Common myeloid progenitor, CD34-positive (primary cell): ENCODE results near the gene FSTL5.
"Not testable (repeated sequence)": the region's sequence is repeated elsewhere in the genome, so short reads cannot be mapped to it uniquely, and the experiment has no call there.

Source experiments
- CTCF ChIA-PET: fragments of 350-600 bp; sonication (Branson Sonifier 250); formaldehyde crosslinking; loops from one replicate; lab custom pipeline; 2021; ENCODE audit warnings: antibody characterized with exemption; lab: Charles Lee
- POLR2A ChIA-PET: fragments of 350-600 bp; sonication (Branson Sonifier 250); formaldehyde crosslinking; loops from one replicate; lab custom pipeline; 2021; ENCODE audit warnings: antibody characterized with exemption; lab: Charles Lee
- DNase-seq, 3 donors: peaks; one replicate each; pipeline versions ENCODE4 v3.0.0 to v3.0.0-alpha.2; 2013
- H3K27ac ChIP-seq, 2 experiments: 1 replicate in 1 of 2; 2 replicates in 1 of 2; pipeline ENCODE4 v1.7.0; 2013; ENCODE audit warnings: inconsistent platforms in 2 of 2, low read length in 2 of 2, mild to moderate bottlenecking in 2 of 2, low read depth in 1 of 2, moderate library complexity in 1 of 2; ENCODE audit not compliant: severe bottlenecking in 2 of 2, insufficient read depth in 1 of 2, poor library complexity in 1 of 2
- H3K27me3 ChIP-seq, 5 experiments: replicated peaks in 2 of 5; 1 replicate in 3 of 5; 2 replicates in 2 of 5; pipeline versions ENCODE4 v1.6.1 to v1.7.0; 2013; ENCODE audit warnings: low read length in 4 of 5, mild to moderate bottlenecking in 2 of 5, moderate library complexity in 2 of 5, inconsistent platforms in 1 of 5; ENCODE audit not compliant: insufficient read depth in 5 of 5, control insufficient read depth in 4 of 5
- H3K36me3 ChIP-seq, 4 experiments: 1 replicate in 2 of 4; 2 replicates in 2 of 4; pipeline versions ENCODE4 v1.6.1 to v1.7.0; 2013; ENCODE audit warnings: low read length in 3 of 4, control low read depth in 1 of 4, mild to moderate bottlenecking in 1 of 4; ENCODE audit not compliant: control insufficient read depth in 4 of 4, insufficient read depth in 4 of 4
- H3K4me1 ChIP-seq, 4 experiments: 1 replicate in 3 of 4; 2 replicates in 1 of 4; pipeline versions ENCODE4 v1.6.1 to v1.7.1; 2013; ENCODE audit warnings: low read length in 3 of 4, mild to moderate bottlenecking in 3 of 4, control low read depth in 1 of 4, inconsistent platforms in 1 of 4, moderate library complexity in 1 of 4; ENCODE audit not compliant: control insufficient read depth in 4 of 4, insufficient read depth in 4 of 4; ENCODE audit errors: control extremely low read depth in 1 of 4
- H3K4me3 ChIP-seq, 7 experiments: 1 replicate in 4 of 7; 2 replicates in 3 of 7; pipeline versions ENCODE4 v1.5.1 to v1.7.0; 2013; ENCODE audit warnings: mild to moderate bottlenecking in 7 of 7, low read length in 6 of 7, moderate library complexity in 6 of 7, inconsistent platforms in 2 of 7, low read depth in 2 of 7, control low read depth in 1 of 7; ENCODE audit not compliant: insufficient read depth in 4 of 7, control insufficient read depth in 1 of 7; ENCODE audit errors: extremely low read depth in 1 of 7
- H3K9me3 ChIP-seq, 5 experiments: 1 replicate in 4 of 5; 2 replicates in 1 of 5; pipeline versions ENCODE4 v1.6.1 to v1.7.1; 2013; ENCODE audit warnings: low read length in 4 of 5, mild to moderate bottlenecking in 2 of 5, inconsistent platforms in 1 of 5, low read depth in 1 of 5, moderate library complexity in 1 of 5; ENCODE audit not compliant: control insufficient read depth in 4 of 5, insufficient read depth in 2 of 5; ENCODE audit errors: control extremely low read depth in 1 of 5
- WGBS: methylation state at CpG from one replicate; pipeline ENCODE4 v1.1.5; 2013; ENCODE audit not compliant: insufficient coverage; 5-methylcytosine and 5-hydroxymethylcytosine counted together

FSTL5 gene

GRCh38 chr4:161758412-161758811, 405.4 kb downstream of the FSTL5 start:
- DNase-seq, H3K9me3 ChIP-seq, H3K27me3 ChIP-seq, CTCF ChIA-PET, H3K4me3 ChIP-seq, H3K36me3 ChIP-seq, H3K27ac ChIP-seq, POLR2A ChIA-PET, H3K4me1 ChIP-seq: not testable (repeated sequence)
- WGBS, result 96% methylated on average over 4 of the region's 9 CpGs

GRCh38 chr4:161728929-161729328, 434.9 kb downstream of the FSTL5 start:
- no peaks in the 10 kb centered on the region for H3K36me3 ChIP-seq
- no peaks in the 10 kb centered on the region for H3K4me1 ChIP-seq
- CTCF ChIA-PET, result no interaction called here

DNA sequence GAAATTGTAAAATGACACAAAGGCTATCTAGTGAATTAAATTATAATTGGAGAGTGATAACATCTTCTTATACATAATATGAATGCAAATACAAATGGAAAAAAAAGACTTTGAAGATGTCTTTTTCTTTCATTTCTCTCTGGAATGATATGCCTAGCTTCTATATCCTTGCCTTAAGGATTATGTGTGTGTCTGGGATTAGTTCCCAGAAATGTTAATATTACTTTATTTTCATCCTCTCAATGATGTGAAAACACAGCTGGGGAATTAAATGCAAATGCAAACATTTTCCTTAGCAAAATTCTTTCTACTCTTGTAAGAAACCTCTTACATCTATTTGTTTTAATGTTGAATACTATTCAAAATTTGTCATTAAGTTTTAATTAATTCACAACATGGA, 441.9 kb downstream of the FSTL5 start:
- Histone ChIP-seq H3K27me3 (no peaks in the 10 kb centered on the region), H3K27ac (no peak overlapping the region), H3K4me3 (no peak overlapping the region), H3K9me3 (no peaks in the 10 kb centered on the region), H3K4me1 (no peaks in the 10 kb centered on the region), H3K36me3 (no peaks in the 10 kb centered on the region)
- DNase-seq, result no peak
- ChIA-PET POLR2A (no interaction called here), CTCF (no interaction called here)

More at GRCh38 chr4:161728929-161729328, 434.9 kb downstream of the FSTL5 start:
- no peaks in the 10 kb centered on the region for H3K9me3 ChIP-seq
- no peaks in the 10 kb centered on the region for H3K27me3 ChIP-seq
- H3K27ac ChIP-seq, result no peak overlapping the region
- no peak overlapping the region for H3K4me3 ChIP-seq
- DNase-seq, result no peak
- no CpG with 5 or more reads among the region's 2 CpGs for WGBS
- POLR2A ChIA-PET, result no interaction called here

DNA sequence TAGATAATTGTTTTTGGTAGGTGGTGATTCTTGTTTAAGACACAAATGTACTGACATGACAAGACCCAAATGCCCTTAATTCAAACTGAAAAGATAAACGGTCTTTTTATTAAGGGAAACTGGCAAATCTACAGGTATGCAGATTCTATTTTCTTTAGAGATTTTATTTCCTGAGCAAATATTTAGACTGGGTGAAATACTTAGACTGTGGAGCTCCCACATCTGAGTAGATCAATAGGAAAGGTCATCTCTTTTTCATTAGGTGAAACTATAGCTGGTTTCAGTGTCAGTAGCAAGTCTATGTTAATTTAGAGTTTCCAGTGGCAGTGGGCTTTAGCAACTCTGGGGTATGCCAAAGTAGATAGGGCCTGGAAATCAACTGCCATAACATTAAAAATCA, 446.7 kb downstream of the FSTL5 start:
- ChIA-PET CTCF (no interaction called here), POLR2A (no interaction called here)
- no peak for DNase-seq
- WGBS, result no CpG with 5 or more reads among the region's 1 CpG
- H3K9me3 ChIP-seq, result no peaks in the 10 kb centered on the region
- no peaks in the 10 kb centered on the region for H3K36me3 ChIP-seq
- no peaks in the 10 kb centered on the region for H3K4me1 ChIP-seq
- no peak overlapping the region for H3K4me3 ChIP-seq
- H3K27ac ChIP-seq, result no peak overlapping the region
- no peaks in the 10 kb centered on the region for H3K27me3 ChIP-seq

GRCh38 chr4:161714931-161715330, 448.9 kb downstream of the FSTL5 start:
- Histone ChIP-seq H3K27ac (no peak overlapping the region), H3K36me3 (no peaks in the 10 kb centered on the region), H3K4me1 (no peaks in the 10 kb centered on the region), H3K4me3 (no peak overlapping the region), H3K27me3 (no peaks in the 10 kb centered on the region), H3K9me3 (no peaks in the 10 kb centered on the region)
- 80% methylated on average over 1 of the region's 1 CpG for WGBS
- ChIA-PET CTCF (no interaction called here), POLR2A (no interaction called here)
- no peak for DNase-seq

DNA sequence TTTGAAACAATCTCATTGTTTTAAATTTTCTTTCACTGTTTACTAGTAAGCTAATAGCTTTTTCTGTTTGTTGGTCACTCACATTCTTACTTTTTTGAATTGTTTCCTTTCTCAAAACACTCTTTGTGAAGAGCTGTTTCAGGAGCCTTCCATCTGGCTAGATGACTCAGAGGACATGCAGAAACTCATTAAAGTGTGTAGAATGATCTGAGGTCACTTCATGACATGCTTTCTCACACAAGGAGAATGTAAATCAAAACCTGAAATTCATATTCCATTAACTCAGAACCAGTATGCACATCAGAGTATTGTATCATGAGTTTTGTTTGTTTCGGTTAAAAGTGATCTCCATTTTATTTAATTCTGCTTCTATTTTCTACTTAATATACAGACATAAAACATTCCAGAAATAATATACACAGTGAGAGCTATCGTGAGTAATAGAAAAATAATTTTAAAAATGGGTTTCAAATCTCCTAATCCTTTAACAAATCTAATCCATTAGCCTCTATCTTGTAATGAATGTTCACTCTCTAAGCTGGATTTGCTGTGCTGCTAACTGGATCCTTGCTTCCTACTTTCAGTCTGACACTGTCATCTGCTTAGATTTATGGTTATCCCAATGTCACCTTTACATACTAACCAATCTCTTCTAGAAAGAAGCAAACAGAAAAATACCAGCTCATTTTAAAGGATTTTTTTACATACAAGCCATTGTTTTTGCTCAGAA, 449.6 kb downstream of the FSTL5 start:
- H3K4me1 ChIP-seq, result no peaks in the 10 kb centered on the region
- H3K4me3 ChIP-seq, result no peak overlapping the region
- ChIA-PET POLR2A (no interaction called here), CTCF (no interaction called here)
- DNase-seq, result no peak
- no peak overlapping the region for H3K27ac ChIP-seq
- no CpG with 5 or more reads among the region's 2 CpGs for WGBS
- H3K36me3 ChIP-seq, result no peaks in the 10 kb centered on the region
- H3K27me3 ChIP-seq, result no peaks in the 10 kb centered on the region
- no peaks in the 10 kb centered on the region for H3K9me3 ChIP-seq

- H3K36me3 ChIP-seq, result no peaks in the 10 kb centered on the region
- H3K27me3 ChIP-seq, result no peaks in the 10 kb centered on the region
- peaks cover 0 to 3% (median 0%) of the 10 kb centered on the region in 4 experiments for H3K4me1 ChIP-seq
- H3K27ac ChIP-seq, result no peak overlapping the region
- 80% methylated on average over 1 of the region's 3 CpGs for WGBS
- POLR2A ChIA-PET, result no interaction called here
- CTCF ChIA-PET, result no interaction called here
- DNase-seq, result no peak
- H3K4me3 ChIP-seq, result no peak overlapping the region
- H3K9me3 ChIP-seq, result no peaks in the 10 kb centered on the region
These were observed 459.1 kb downstream of the FSTL5 start for GRCh38 chr4:161704653-161705052.
